ENCODE measurements around the gene MAST4.
"Not testable (repeated sequence)": the region's sequence is repeated elsewhere in the genome, so short reads cannot be mapped to it uniquely, and the experiment has no call there.

Gene MAST4

GRCh38 chr5:66695840-66696239, 99.6 kb downstream of the MAST4 start:
- not testable (repeated sequence) for DNase-seq (ENCODE audit: low read depth in 4 of 4, low spot score in 1 of 4)

- no peak for DNase-seq (ENCODE audit: low read depth in 4 of 4, low spot score in 1 of 4)
Measured at GRCh38 chr5:66697796-66698564, 101.8 kb downstream of the MAST4 start.

GRCh38 chr5:66701244-66701643, 105.1 kb downstream of the MAST4 start:
- DNase-seq (ENCODE audit: low read depth in 4 of 4, low spot score in 1 of 4): no peak

- DNase-seq (ENCODE audit: low read depth in 4 of 4, low spot score in 1 of 4): no peak
Measured at GRCh38 chr5:66702426-66702825, 106.2 kb downstream of the MAST4 start.

- DNase-seq (ENCODE audit: low read depth in 4 of 4, low spot score in 1 of 4): no peak
Measured at GRCh38 chr5:66704790-66705425, 108.7 kb downstream of the MAST4 start.

GRCh38 chr5:66708368-66708767, 112.2 kb downstream of the MAST4 start:
- no peak for DNase-seq (ENCODE audit: low read depth in 4 of 4, low spot score in 1 of 4)

- no peak for DNase-seq (ENCODE audit: low read depth in 4 of 4, low spot score in 1 of 4)
Measured at GRCh38 chr5:66710557-66711088, 114.4 kb downstream of the MAST4 start.

- no peak for DNase-seq (ENCODE audit: low read depth in 4 of 4, low spot score in 1 of 4)
Measured at GRCh38 chr5:66713998-66714397, 117.8 kb downstream of the MAST4 start.

- no peak for DNase-seq (ENCODE audit: low read depth in 4 of 4, low spot score in 1 of 4)
Measured at GRCh38 chr5:66717455-66718373, 121.5 kb downstream of the MAST4 start.

- no peak for DNase-seq (ENCODE audit: low read depth in 4 of 4, low spot score in 1 of 4)
Measured at GRCh38 chr5:66718374-66719002, 122.3 kb downstream of the MAST4 start.

GRCh38 chr5:66720780-66721179, 124.6 kb downstream of the MAST4 start:
- no peak for DNase-seq (ENCODE audit: low read depth in 4 of 4, low spot score in 1 of 4)

- DNase-seq (ENCODE audit: low read depth in 4 of 4, low spot score in 1 of 4): no peak
Measured at GRCh38 chr5:66722686-66723085, 126.5 kb downstream of the MAST4 start.

GRCh38 chr5:66724349-66725139, 128.4 kb downstream of the MAST4 start:
- DNase-seq (ENCODE audit: low read depth in 4 of 4, low spot score in 1 of 4): no peak

GRCh38 chr5:66727630-66728029, 131.4 kb downstream of the MAST4 start:
- DNase-seq (ENCODE audit: low read depth in 4 of 4, low spot score in 1 of 4): no peak

GRCh38 chr5:66728049-66728448, 131.9 kb downstream of the MAST4 start:
- DNase-seq (ENCODE audit: low read depth in 4 of 4, low spot score in 1 of 4): no peak

- DNase-seq (ENCODE audit: low read depth in 4 of 4, low spot score in 1 of 4): no peak
Measured at GRCh38 chr5:66737096-66737495, 140.9 kb downstream of the MAST4 start.

- DNase-seq (ENCODE audit: low read depth in 4 of 4, low spot score in 1 of 4): no peak
Measured at GRCh38 chr5:66738136-66738535, 141.9 kb downstream of the MAST4 start.

GRCh38 chr5:66739021-66739420, 142.8 kb downstream of the MAST4 start:
- DNase-seq (ENCODE audit: low read depth in 4 of 4, low spot score in 1 of 4): no peak

- DNase-seq (ENCODE audit: low read depth in 4 of 4, low spot score in 1 of 4): no peak
Measured at GRCh38 chr5:66739951-66740350, 143.8 kb downstream of the MAST4 start.

- DNase-seq (ENCODE audit: low read depth in 4 of 4, low spot score in 1 of 4): no peak
Measured at GRCh38 chr5:66741394-66741793, 145.2 kb downstream of the MAST4 start.

Data from stimulated activated CD4-positive, alpha-beta T cell treated with anti-CD3 and anti-CD28 coated beads, Interleukin-1b, Interleukin-23, amount 100 ng/mL, for 24 hours (primary cell).